ENCODE measurements around the gene STAT4. TPM values are rescaled to one million over a fixed set of nuclear protein-coding genes. Genes with fewer than 3 reads are reported as not detected.

STAT4 gene
- polyA plus RNA-seq, 1 of the 3 experiments (the other 2 are of a cell fraction): 0.12 TPM

DNA sequence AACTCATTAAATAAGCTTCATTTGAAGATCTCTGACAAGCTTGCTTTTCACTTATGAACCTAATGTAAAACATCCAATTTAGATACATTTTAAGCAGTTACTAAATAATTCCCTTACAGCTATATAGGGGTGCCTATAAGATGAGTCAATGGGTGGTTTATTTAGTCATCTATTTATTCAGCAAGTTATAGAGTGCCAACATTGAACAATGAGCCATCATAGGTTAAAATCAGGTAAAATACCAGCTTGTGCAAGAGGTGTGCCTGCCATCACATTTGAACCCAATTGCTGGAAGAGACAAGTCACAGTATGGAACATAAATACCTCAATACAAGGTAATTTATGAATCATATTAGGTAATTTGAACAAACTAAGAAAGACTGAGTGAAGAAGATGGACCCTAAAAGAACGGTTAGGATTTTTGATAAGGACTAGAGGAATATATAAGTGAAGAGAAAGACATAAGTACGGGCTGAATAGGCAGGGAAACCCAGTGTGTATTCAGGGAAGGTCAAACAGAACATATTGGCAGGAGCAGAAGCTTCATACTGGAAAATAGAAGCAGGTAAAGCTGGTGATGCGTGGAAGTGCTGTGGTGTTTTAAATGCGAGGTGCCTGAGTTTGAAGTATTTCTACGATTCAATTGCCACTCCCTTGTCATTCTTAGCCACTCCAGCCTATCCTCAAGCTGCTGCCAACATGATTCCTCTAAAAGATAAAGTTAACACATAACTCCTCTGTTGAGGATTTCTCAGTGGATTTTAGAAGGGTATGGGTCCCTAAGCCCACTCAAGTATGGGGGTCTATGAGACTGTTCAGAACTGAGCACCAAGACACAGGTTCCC lies 18.9 kb upstream of the STAT4 start:
- no peak for DNase-seq
- Histone ChIP-seq H3K9me2 (no peaks in the 10 kb centered on the region), H3K27me3 (ENCODE audit: insufficient read depth) (no peaks in the 10 kb centered on the region), H3K4me1 (ENCODE audit: control insufficient read depth in 1 of 2, insufficient read depth in 2 of 2, low read depth in 1 of 2, low read length in 1 of 2) (peaks cover 16 to 44% of the 10 kb centered on the region in 2 experiments), H3K36me3 (replicated peaks in 1 of 2; ENCODE audit: control insufficient read depth in 1 of 2, insufficient read depth in 2 of 2, low read length in 1 of 2) (no peaks in the 10 kb centered on the region), H3K9me3 (no peaks in the 10 kb centered on the region), H2AFZ (ENCODE audit: low read depth) (peak overlapping the region; percentile 36; the same call in 1 of the 2 replicates), H3K79me2 (ENCODE audit: insufficient read depth) (no peaks in the 10 kb centered on the region), H3F3A (replicated peaks; ENCODE audit: insufficient read depth) (peaks cover 40% of the 10 kb centered on the region), H3K27ac (ENCODE audit: low read depth in 2 of 2, low read length in 1 of 2) (peak overlapping the region; percentile 19 to 90; a peak in 3 of 4 replicates), H3K4me3 (ENCODE audit: low read depth in 2 of 2, low read length in 1 of 2) (no peak overlapping the region), H3K9ac (no peak overlapping the region), H4K20me1 (ENCODE audit: insufficient read depth) (no peaks in the 10 kb centered on the region; the same call in 1 of the 2 replicates), H3K4me2 (peak overlapping the region; percentile 35; the same call in 1 of the 2 replicates)
- TF ChIP-seq TCF12 (IDR thresholded peaks at IDR 0.05): 0 out of 2 replicates have a peak, but pooled peaks have one; percentile 6
- peak; percentile 28; the same call in 1 of the 2 replicates for TF ChIP-seq FOSL2 (IDR thresholded peaks at IDR 0.05; ENCODE audit: borderline replicate concordance, low read depth)
- TF ChIP-seq TEAD4 (IDR thresholded peaks at IDR 0.05; ENCODE audit: borderline replicate concordance, insufficient read depth): no peak
- POLR2A ChIA-PET: interaction anchor here (1.0 kb wide), 1 partner anchor 76 kb away, joined by 4 read pairs; no protein-coding TSS in a partner anchor
- WGBS (ENCODE audit: low lambda C conversion rate): 77% methylated on average over 5 of the region's 5 CpGs
- CTCF ChIA-PET: interaction anchor here (1.1 to 2.8 kb wide), 6 partner anchors 12 to 386 kb away, joined by 3 to 16 read pairs (median 5); no protein-coding TSS in a partner anchor

DNA sequence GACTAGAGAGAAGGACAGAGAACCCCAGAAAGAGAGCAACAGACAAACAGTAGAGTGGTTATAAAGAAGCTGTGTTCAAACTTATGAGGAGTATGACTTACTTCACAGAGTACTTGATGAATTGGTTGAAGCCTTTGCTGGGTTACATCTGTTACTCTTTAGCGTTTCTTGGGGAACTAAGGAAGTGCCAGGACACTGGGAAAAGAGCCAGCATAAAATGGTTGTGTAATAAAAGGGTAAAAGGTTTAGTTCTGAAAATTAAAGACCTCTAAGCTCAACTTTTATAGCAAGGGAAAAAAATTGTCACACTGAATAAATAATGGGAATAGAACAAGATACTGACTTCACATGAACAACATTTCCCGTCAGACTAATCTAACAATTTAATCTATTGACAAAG lies 17.0 kb upstream of the STAT4 start:
- H3K79me2 ChIP-seq (ENCODE audit: insufficient read depth): no peaks in the 10 kb centered on the region
- H3K9me3 ChIP-seq: no peaks in the 10 kb centered on the region
- H3K27me3 ChIP-seq (ENCODE audit: insufficient read depth): no peaks in the 10 kb centered on the region
- H3K4me3 ChIP-seq (ENCODE audit: low read depth in 2 of 2, low read length in 1 of 2): no peak overlapping the region
- no peak overlapping the region for H2AFZ ChIP-seq (ENCODE audit: low read depth)
- H3K4me1 ChIP-seq (ENCODE audit: control insufficient read depth in 1 of 2, insufficient read depth in 2 of 2, low read depth in 1 of 2, low read length in 1 of 2): peaks cover 14 to 41% of the 10 kb centered on the region in 2 experiments
- no peaks in the 10 kb centered on the region for H3K36me3 ChIP-seq (replicated peaks in 1 of 2; ENCODE audit: control insufficient read depth in 1 of 2, insufficient read depth in 2 of 2, low read length in 1 of 2)
- peak overlapping the region; percentile 40 to 53; a peak in 2 of 4 replicates for H3K27ac ChIP-seq (ENCODE audit: low read depth in 2 of 2, low read length in 1 of 2)
- 22% methylated on average over 2 of the region's 2 CpGs for WGBS (ENCODE audit: low lambda C conversion rate)
- no peak overlapping the region for H3K4me2 ChIP-seq
- H3K9me2 ChIP-seq: no peaks in the 10 kb centered on the region
- POLR2A ChIA-PET: no interaction called here
- DNase-seq: no peak
- H3K9ac ChIP-seq: no peak overlapping the region
- CTCF ChIA-PET: interaction anchor here (1.1 to 2.2 kb wide), 2 partner anchors 13 to 333 kb away, joined by 4 to 13 read pairs; no protein-coding TSS in a partner anchor
- peaks cover 31% of the 10 kb centered on the region for H3F3A ChIP-seq (replicated peaks; ENCODE audit: insufficient read depth)
- H4K20me1 ChIP-seq (ENCODE audit: insufficient read depth): no peaks in the 10 kb centered on the region; the same call in 1 of the 2 replicates
- no peak for TF ChIP-seq RAD21 (IDR thresholded peaks at IDR 0.05; ENCODE audit: low read length)
- TF ChIP-seq SIN3A (IDR thresholded peaks at IDR 0.05; ENCODE audit: borderline replicate concordance, low read depth, low read length): no peak
- peak; percentile 39; the same call in 1 of the 2 replicates for TF ChIP-seq POLR2AphosphoS5 (IDR thresholded peaks at IDR 0.05; ENCODE audit: low read depth, low read length)
- 0 out of 4 replicates have a peak, but pooled peaks of 1 of the 2 experiments have one; percentile 32 for TF ChIP-seq EP300 (IDR thresholded peaks at IDR 0.05; ENCODE audit: borderline replicate concordance in 1 of 2, low read depth in 1 of 2, low read length in 1 of 2)
- TF ChIP-seq, protein P1, sequence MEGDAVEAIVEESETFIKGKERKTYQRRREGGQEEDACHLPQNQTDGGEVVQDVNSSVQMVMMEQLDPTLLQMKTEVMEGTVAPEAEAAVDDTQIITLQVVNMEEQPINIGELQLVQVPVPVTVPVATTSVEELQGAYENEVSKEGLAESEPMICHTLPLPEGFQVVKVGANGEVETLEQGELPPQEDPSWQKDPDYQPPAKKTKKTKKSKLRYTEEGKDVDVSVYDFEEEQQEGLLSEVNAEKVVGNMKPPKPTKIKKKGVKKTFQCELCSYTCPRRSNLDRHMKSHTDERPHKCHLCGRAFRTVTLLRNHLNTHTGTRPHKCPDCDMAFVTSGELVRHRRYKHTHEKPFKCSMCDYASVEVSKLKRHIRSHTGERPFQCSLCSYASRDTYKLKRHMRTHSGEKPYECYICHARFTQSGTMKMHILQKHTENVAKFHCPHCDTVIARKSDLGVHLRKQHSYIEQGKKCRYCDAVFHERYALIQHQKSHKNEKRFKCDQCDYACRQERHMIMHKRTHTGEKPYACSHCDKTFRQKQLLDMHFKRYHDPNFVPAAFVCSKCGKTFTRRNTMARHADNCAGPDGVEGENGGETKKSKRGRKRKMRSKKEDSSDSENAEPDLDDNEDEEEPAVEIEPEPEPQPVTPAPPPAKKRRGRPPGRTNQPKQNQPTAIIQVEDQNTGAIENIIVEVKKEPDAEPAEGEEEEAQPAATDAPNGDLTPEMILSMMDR (IDR thresholded peaks at IDR 0.05): no peak
- no peak for TF ChIP-seq GATA2 (CRISPR knock-in tag; IDR thresholded peaks at IDR 0.05)
- TF ChIP-seq, protein P2, sequence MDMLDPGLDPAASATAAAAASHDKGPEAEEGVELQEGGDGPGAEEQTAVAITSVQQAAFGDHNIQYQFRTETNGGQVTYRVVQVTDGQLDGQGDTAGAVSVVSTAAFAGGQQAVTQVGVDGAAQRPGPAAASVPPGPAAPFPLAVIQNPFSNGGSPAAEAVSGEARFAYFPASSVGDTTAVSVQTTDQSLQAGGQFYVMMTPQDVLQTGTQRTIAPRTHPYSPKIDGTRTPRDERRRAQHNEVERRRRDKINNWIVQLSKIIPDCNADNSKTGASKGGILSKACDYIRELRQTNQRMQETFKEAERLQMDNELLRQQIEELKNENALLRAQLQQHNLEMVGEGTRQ (IDR thresholded peaks at IDR 0.05; ENCODE audit: borderline replicate concordance, low read depth, low read length): no peak
- no peak for TF ChIP-seq FOXM1 (IDR thresholded peaks at IDR 0.05; ENCODE audit: low read depth)
- TF ChIP-seq GABPA (IDR thresholded peaks at IDR 0.05; ENCODE audit: low read depth): no peak
- TF ChIP-seq FOSL2 (IDR thresholded peaks at IDR 0.05; ENCODE audit: borderline replicate concordance, low read depth): peak; percentile 19; the same call in 1 of the 2 replicates
- no peak for TF ChIP-seq ELF1 (IDR thresholded peaks at IDR 0.05)
- TF ChIP-seq NFIC (IDR thresholded peaks at IDR 0.05; ENCODE audit: borderline replicate concordance): peak; percentile 75
- TF ChIP-seq RXRA (IDR thresholded peaks at IDR 0.05; ENCODE audit: borderline replicate concordance, low read depth): peak; percentile 26; the same call in 1 of the 2 replicates
- no peak for TF ChIP-seq FOXJ3 (CRISPR knock-in tag; IDR thresholded peaks at IDR 0.05)
- no peak for TF ChIP-seq RCOR1 (IDR thresholded peaks at IDR 0.05; ENCODE audit: low read length)
- TF ChIP-seq JUND (IDR thresholded peaks at IDR 0.05): peak; percentile 33; the same call in 1 of the 2 replicates
- TF ChIP-seq, protein P3, sequence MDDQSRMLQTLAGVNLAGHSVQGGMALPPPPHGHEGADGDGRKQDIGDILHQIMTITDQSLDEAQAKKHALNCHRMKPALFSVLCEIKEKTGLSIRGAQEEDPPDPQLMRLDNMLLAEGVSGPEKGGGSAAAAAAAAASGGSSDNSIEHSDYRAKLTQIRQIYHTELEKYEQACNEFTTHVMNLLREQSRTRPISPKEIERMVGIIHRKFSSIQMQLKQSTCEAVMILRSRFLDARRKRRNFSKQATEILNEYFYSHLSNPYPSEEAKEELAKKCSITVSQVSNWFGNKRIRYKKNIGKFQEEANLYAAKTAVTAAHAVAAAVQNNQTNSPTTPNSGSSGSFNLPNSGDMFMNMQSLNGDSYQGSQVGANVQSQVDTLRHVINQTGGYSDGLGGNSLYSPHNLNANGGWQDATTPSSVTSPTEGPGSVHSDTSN (IDR thresholded peaks at IDR 0.05): peak; percentile 56; the same call in 1 of the 2 replicates
- TF ChIP-seq CHD2 (IDR thresholded peaks at IDR 0.05; ENCODE audit: low read length, partially characterized antibody): no peak
- no peak for TF ChIP-seq YY1 (IDR thresholded peaks at IDR 0.05; ENCODE audit: low read depth)
- peak; percentile 88 for TF ChIP-seq TCF12 (IDR thresholded peaks at IDR 0.05)
- TF ChIP-seq TEAD4 (IDR thresholded peaks at IDR 0.05; ENCODE audit: borderline replicate concordance, insufficient read depth): no peak
- no peak for TF ChIP-seq NRF1 (IDR thresholded peaks at IDR 0.05; ENCODE audit: low read depth, low read length)
- TF ChIP-seq TAF1 (IDR thresholded peaks at IDR 0.05; ENCODE audit: borderline replicate concordance, low read depth, low read length): no peak
- no peak for TF ChIP-seq MEF2A (IDR thresholded peaks at IDR 0.05; ENCODE audit: borderline replicate concordance, low read depth)
